Ishikawa (cell line): Measurements from ENCODE around the gene HMCN1.

ENCODE experiments used
- CEBPB ChIP-seq: IDR thresholded peaks from 2 replicates; pipeline ENCODE4 v1.6.1; 2012
- CREB1 ChIP-seq: IDR thresholded peaks from 2 replicates; pipeline ENCODE4 v1.6.1; 2012; ENCODE audit warnings: low read depth
- EGR1 ChIP-seq: IDR thresholded peaks from 2 replicates; pipeline ENCODE4 v1.6.1; 2012
- EP300 ChIP-seq: IDR thresholded peaks from 2 replicates; pipeline ENCODE4 v1.6.1; 2012; ENCODE audit warnings: borderline replicate concordance
- NFIC ChIP-seq: IDR thresholded peaks from 2 replicates; pipeline ENCODE4 v1.6.1; 2012
- RAD21 ChIP-seq: IDR thresholded peaks from 2 replicates; pipeline ENCODE4 v1.6.1; 2012; ENCODE audit warnings: low read depth
- TEAD4 ChIP-seq: IDR thresholded peaks from 2 replicates; pipeline ENCODE4 v1.6.1; 2012
- YY1 ChIP-seq: IDR thresholded peaks from 2 replicates; pipeline ENCODE4 v1.6.1; 2012; ENCODE audit warnings: low read depth
- TF ChIP-seq, protein P1 (sequence below): IDR thresholded peaks from 2 replicates; pipeline ENCODE4 v1.6.1; 2012
- TF ChIP-seq, protein P2 (sequence below): IDR thresholded peaks from 2 replicates; pipeline ENCODE4 v1.6.1; 2012; ENCODE audit warnings: low read depth, mild to moderate bottlenecking
- TF ChIP-seq, protein P3 (sequence below): IDR thresholded peaks from 2 replicates; pipeline ENCODE4 v1.6.1; 2012

DNA sequence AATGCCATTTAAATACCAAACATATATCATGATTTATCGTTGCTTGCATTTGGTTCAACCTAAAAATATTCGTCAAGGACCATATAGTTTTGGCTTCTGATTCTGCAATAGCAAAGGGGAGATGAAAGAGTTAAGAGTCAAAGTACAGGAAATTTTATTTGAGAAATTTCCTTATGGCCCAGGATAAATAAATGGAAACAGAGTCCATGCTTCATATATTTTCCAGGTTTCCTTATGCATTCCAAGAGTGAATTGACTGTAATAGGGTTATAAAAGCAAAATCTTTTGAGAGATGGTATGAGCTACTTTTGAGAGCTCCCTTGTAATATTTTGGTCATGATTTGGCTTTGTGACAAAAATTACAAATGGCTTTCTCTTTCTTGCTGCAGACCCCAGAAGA, 140.1 kb downstream of the HMCN1 start:
- TF ChIP-seq, protein P1, sequence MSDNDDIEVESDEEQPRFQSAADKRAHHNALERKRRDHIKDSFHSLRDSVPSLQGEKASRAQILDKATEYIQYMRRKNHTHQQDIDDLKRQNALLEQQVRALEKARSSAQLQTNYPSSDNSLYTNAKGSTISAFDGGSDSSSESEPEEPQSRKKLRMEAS: no peak
- TF ChIP-seq, protein P2, sequence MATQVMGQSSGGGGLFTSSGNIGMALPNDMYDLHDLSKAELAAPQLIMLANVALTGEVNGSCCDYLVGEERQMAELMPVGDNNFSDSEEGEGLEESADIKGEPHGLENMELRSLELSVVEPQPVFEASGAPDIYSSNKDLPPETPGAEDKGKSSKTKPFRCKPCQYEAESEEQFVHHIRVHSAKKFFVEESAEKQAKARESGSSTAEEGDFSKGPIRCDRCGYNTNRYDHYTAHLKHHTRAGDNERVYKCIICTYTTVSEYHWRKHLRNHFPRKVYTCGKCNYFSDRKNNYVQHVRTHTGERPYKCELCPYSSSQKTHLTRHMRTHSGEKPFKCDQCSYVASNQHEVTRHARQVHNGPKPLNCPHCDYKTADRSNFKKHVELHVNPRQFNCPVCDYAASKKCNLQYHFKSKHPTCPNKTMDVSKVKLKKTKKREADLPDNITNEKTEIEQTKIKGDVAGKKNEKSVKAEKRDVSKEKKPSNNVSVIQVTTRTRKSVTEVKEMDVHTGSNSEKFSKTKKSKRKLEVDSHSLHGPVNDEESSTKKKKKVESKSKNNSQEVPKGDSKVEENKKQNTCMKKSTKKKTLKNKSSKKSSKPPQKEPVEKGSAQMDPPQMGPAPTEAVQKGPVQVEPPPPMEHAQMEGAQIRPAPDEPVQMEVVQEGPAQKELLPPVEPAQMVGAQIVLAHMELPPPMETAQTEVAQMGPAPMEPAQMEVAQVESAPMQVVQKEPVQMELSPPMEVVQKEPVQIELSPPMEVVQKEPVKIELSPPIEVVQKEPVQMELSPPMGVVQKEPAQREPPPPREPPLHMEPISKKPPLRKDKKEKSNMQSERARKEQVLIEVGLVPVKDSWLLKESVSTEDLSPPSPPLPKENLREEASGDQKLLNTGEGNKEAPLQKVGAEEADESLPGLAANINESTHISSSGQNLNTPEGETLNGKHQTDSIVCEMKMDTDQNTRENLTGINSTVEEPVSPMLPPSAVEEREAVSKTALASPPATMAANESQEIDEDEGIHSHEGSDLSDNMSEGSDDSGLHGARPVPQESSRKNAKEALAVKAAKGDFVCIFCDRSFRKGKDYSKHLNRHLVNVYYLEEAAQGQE: no peak
- TF ChIP-seq NFIC (no peak), CREB1 (no peak), CEBPB (no peak), EGR1 (no peak), RAD21 (no peak), TEAD4 (no peak), YY1 (no peak), EP300 (no peak)
- TF ChIP-seq, protein P3, sequence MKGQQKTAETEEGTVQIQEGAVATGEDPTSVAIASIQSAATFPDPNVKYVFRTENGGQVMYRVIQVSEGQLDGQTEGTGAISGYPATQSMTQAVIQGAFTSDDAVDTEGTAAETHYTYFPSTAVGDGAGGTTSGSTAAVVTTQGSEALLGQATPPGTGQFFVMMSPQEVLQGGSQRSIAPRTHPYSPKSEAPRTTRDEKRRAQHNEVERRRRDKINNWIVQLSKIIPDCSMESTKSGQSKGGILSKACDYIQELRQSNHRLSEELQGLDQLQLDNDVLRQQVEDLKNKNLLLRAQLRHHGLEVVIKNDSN: no peak
